ENCODE measurements around the gene PRPF19. TPM values are rescaled to one million over a fixed set of nuclear protein-coding genes. Genes with fewer than 3 reads are reported as not detected.

PRPF19 gene
- polyA plus RNA-seq, 1 donor (not counting 4 experiments of a cell fraction or from before 2014, with no cell fraction given): 35.4 TPM

- H3K79me2 ChIP-seq (ENCODE audit: control insufficient read depth, insufficient read depth, low read length): no peaks in the 10 kb centered on the region
- FAIRE-seq (no peak), DNase-seq (ENCODE audit: low read depth, low spot score) (no peak)
- no peaks in the 10 kb centered on the region for H3K9me1 ChIP-seq (ENCODE audit: control insufficient read depth, extremely low read depth, insufficient read depth, low read length)
- H3K9ac ChIP-seq (ENCODE audit: control insufficient read depth, extremely low read depth, insufficient read depth, low read length): no peak overlapping the region
- H3K4me1 ChIP-seq (ENCODE audit: control insufficient read depth, extremely low read depth, insufficient read depth, low read length): no peaks in the 10 kb centered on the region
- H3K9me3 ChIP-seq (ENCODE audit: control insufficient read depth, low read depth, low read length): no peaks in the 10 kb centered on the region
- H3K27ac ChIP-seq (ENCODE audit: control insufficient read depth, insufficient read depth, low read length): no peak overlapping the region
- no peak overlapping the region for H3K4me3 ChIP-seq (ENCODE audit: control insufficient read depth in 2 of 3, extremely low read depth in 1 of 3, insufficient read depth in 2 of 3, low read depth in 1 of 3, low read length in 3 of 3)
- H3K36me3 ChIP-seq (ENCODE audit: control insufficient read depth in 2 of 2, extremely low read depth in 1 of 2, insufficient read depth in 2 of 2, low read length in 2 of 2): no peaks in the 10 kb centered on the region
- dilution Hi-C loops (cut with MboI; ENCODE audit: extremely low pct_ligation_motif_present, low sequenced_read_pairs): no loop called here
- no peaks in the 10 kb centered on the region for H3K27me3 ChIP-seq (ENCODE audit: control insufficient read depth, extremely low read depth, insufficient read depth, low read length)
- H2AFZ ChIP-seq (ENCODE audit: control insufficient read depth, low read length): no peak overlapping the region
- no peaks in the 10 kb centered on the region for H4K20me1 ChIP-seq (ENCODE audit: control insufficient read depth, extremely low read depth, insufficient read depth, low read length)
- TF ChIP-seq CTCF (optimal IDR thresholded peaks at IDR 0.05 in 1 of 3, IDR thresholded peaks at IDR 0.05 in 1 of 3, conservative IDR thresholded peaks at IDR 0.05 in 1 of 3; ENCODE audit: extremely low read depth in 1 of 3, insufficient read depth in 2 of 3, low read length in 3 of 3) (no peak), EZH2 (IDR thresholded peaks at IDR 0.05; ENCODE audit: low read length) (no peak)
- no peak overlapping the region for H3K4me2 ChIP-seq (ENCODE audit: control insufficient read depth, extremely low read depth, insufficient read depth, low read depth, low read length)
Observed at GRCh38 chr11:60869451-60869825, 36.9 kb downstream of the PRPF19 start.

GRCh38 chr11:60868682-60869450, 37.5 kb downstream of the PRPF19 start:
- H3K9me1 ChIP-seq (ENCODE audit: control insufficient read depth, extremely low read depth, insufficient read depth, low read length): no peaks in the 10 kb centered on the region
- FAIRE-seq: no peak
- dilution Hi-C loops (cut with MboI; ENCODE audit: extremely low pct_ligation_motif_present, low sequenced_read_pairs): no loop called here

More at GRCh38 chr11:60868682-60869450, 37.5 kb downstream of the PRPF19 start:
- Histone ChIP-seq H2AFZ (ENCODE audit: control insufficient read depth, low read length) (no peak overlapping the region), H3K9ac (ENCODE audit: control insufficient read depth, extremely low read depth, insufficient read depth, low read length) (no peak overlapping the region), H3K36me3 (ENCODE audit: control insufficient read depth in 2 of 2, extremely low read depth in 1 of 2, insufficient read depth in 2 of 2, low read length in 2 of 2) (no peaks in the 10 kb centered on the region), H3K4me3 (ENCODE audit: control insufficient read depth in 2 of 3, extremely low read depth in 1 of 3, insufficient read depth in 2 of 3, low read depth in 1 of 3, low read length in 3 of 3) (no peak overlapping the region), H3K4me2 (ENCODE audit: control insufficient read depth, extremely low read depth, insufficient read depth, low read depth, low read length) (no peak overlapping the region), H3K27ac (ENCODE audit: control insufficient read depth, insufficient read depth, low read length) (no peak overlapping the region), H3K4me1 (ENCODE audit: control insufficient read depth, extremely low read depth, insufficient read depth, low read length) (no peaks in the 10 kb centered on the region), H3K79me2 (ENCODE audit: control insufficient read depth, insufficient read depth, low read length) (no peaks in the 10 kb centered on the region), H3K27me3 (ENCODE audit: control insufficient read depth, extremely low read depth, insufficient read depth, low read length) (no peaks in the 10 kb centered on the region), H4K20me1 (ENCODE audit: control insufficient read depth, extremely low read depth, insufficient read depth, low read length) (no peaks in the 10 kb centered on the region), H3K9me3 (ENCODE audit: control insufficient read depth, low read depth, low read length) (no peaks in the 10 kb centered on the region)
- TF ChIP-seq EZH2 (IDR thresholded peaks at IDR 0.05; ENCODE audit: low read length) (no peak), CTCF (optimal IDR thresholded peaks at IDR 0.05 in 1 of 3, IDR thresholded peaks at IDR 0.05 in 1 of 3, conservative IDR thresholded peaks at IDR 0.05 in 1 of 3; ENCODE audit: extremely low read depth in 1 of 3, insufficient read depth in 2 of 3, low read length in 3 of 3) (no peak)
- no peak for DNase-seq (ENCODE audit: low read depth, low spot score)
